Left lung (tissue), 10 donors: ENCODE data around the gene RASL10A. TPM values are rescaled to one million over a fixed set of nuclear protein-coding genes. Genes with fewer than 3 reads are reported as not detected.

Experiments used
- ATAC-seq: fragments of 200-7000 bp; cut with Tn5 transposase; one replicate; pipeline ENCODE4 v1.9.1; 2020; ENCODE audit warnings: moderate library complexity
- DNase-seq, 4 donors: peaks; one replicate each; pipeline ENCODE4 v3.0.0-alpha.2; 2013 to 2020
- H3K27ac ChIP-seq, 2 donors: fragments of 200-600 bp; sonication (generic) in 1 of 2; one replicate each; pipeline versions ENCODE4 v1.5.0 to v1.8.0; 2020 to 2021
- H3K27me3 ChIP-seq, 2 donors: fragments of 200-600 bp; sonication (generic) in 1 of 2; one replicate each; pipeline versions ENCODE4 v1.5.0 to v1.8.0; 2020 to 2021
- H3K36me3 ChIP-seq, 2 donors: fragments of 200-600 bp; sonication (generic) in 1 of 2; one replicate each; pipeline versions ENCODE4 v1.5.0 to v1.8.0; 2020 to 2021
- H3K4me1 ChIP-seq, 2 donors: fragments of 200-600 bp; one replicate each; pipeline ENCODE4 v1.8.0; 2021
- H3K4me3 ChIP-seq, 2 donors: fragments of 200-600 bp; sonication (generic) in 1 of 2; one replicate each; pipeline versions ENCODE4 v1.5.0 to v1.8.0; 2020 to 2021; ENCODE audit warnings: mild to moderate bottlenecking in 1 of 2
- H3K9me3 ChIP-seq, 2 donors: fragments of 200-600 bp; sonication (generic) in 1 of 2; one replicate each; pipeline versions ENCODE4 v1.5.0 to v1.8.0; 2020 to 2021
- CTCF ChIP-seq, 2 donors: fragments of 200-600 bp; sonication (generic) in 1 of 2; IDR thresholded peaks; one replicate each; pipeline versions ENCODE4 v1.5.0 to v1.8.0; 2021; ENCODE audit warnings: antibody characterized with exemption in 2 of 2
- intact Hi-C, 2 donors: fragments of 100-400 bp; cut with DNase I; formaldehyde crosslinking; loops; one replicate each; pipeline versions ENCODE4 v1.11.2 to v1.14.2; 2022
- polyA plus RNA-seq, 6 donors: library from polyadenylated mRNA; unstranded; fragments of 120-200 nt; gene quantifications; one replicate each; pipeline ENCODE4 v1.2.1, GENCODE V29; 2013; ENCODE audit not compliant: insufficient read length in 6 of 6
- total RNA-seq, 2 donors: library from RNA; stranded (reverse); fragmentation: NEBNext Ultra II Directional; extraction: Animal tissue kit (Norgen Biotek cat#: 25700); gene quantifications; one replicate each; pipeline ENCODE4 v1.2.1, GENCODE V29; 2021
- donor health status: DM: no; HTN: yes; CAD: no.
- donor health status: DM: no; HTN: no; CAD: no.

The RASL10A gene
- total and polyA plus RNA-seq, 8 donors = 0.21 to 1.8 (median 0.52) TPM; not detected in 1

- Histone ChIP-seq H3K9me3 (no peaks in the 10 kb centered on the region), H3K36me3 (peaks cover 0 to 100% of the 10 kb centered on the region in 2 donors), H3K4me3 (no peak overlapping the region), H3K27me3 (no peaks in the 10 kb centered on the region), H3K4me1 (no peaks in the 10 kb centered on the region), H3K27ac (no peak overlapping the region)
- no peak for TF ChIP-seq CTCF (IDR thresholded peaks at IDR 0.05)
- ATAC-seq (no peak), DNase-seq (peak in 1 of 4 donors; percentile 49)
- intact Hi-C loops = no loop called here
Measured at GRCh38 chr22:29334696-29335344, 19.3 kb upstream of the RASL10A start.

GRCh38 chr22:29334148-29334547 is 18.7 kb upstream of the RASL10A start:
- H3K27me3 ChIP-seq = no peaks in the 10 kb centered on the region
- DNase-seq (peak in 1 of 4 donors; percentile 50), ATAC-seq (no peak)
- no peaks in the 10 kb centered on the region for H3K4me1 ChIP-seq
- TF ChIP-seq CTCF (IDR thresholded peaks at IDR 0.05) = no peak
- H3K27ac ChIP-seq = no peak overlapping the region
- no peak overlapping the region for H3K4me3 ChIP-seq
- H3K9me3 ChIP-seq = no peaks in the 10 kb centered on the region
- H3K36me3 ChIP-seq = peaks cover 0 to 100% of the 10 kb centered on the region in 2 donors
- intact Hi-C loops = no loop called here

- no peak for ATAC-seq
- H3K4me1 ChIP-seq = no peaks in the 10 kb centered on the region
- no peaks in the 10 kb centered on the region for H3K27me3 ChIP-seq
- H3K9me3 ChIP-seq = no peaks in the 10 kb centered on the region
- peak in 1 of 4 donors; percentile 52 for DNase-seq
- no peak for TF ChIP-seq CTCF (IDR thresholded peaks at IDR 0.05)
- no peak overlapping the region for H3K27ac ChIP-seq
- H3K36me3 ChIP-seq = peaks cover 0 to 100% of the 10 kb centered on the region in 2 donors
- no peak overlapping the region for H3K4me3 ChIP-seq
- intact Hi-C loops = no loop called here
Measured at GRCh38 chr22:29332886-29333496, 17.5 kb upstream of the RASL10A start.

- DNase-seq (peak in 1 of 4 donors; percentile 57), ATAC-seq (no peak)
- Histone ChIP-seq H3K4me3 (no peak overlapping the region), H3K27ac (no peak overlapping the region), H3K9me3 (no peaks in the 10 kb centered on the region), H3K4me1 (no peaks in the 10 kb centered on the region), H3K27me3 (no peaks in the 10 kb centered on the region), H3K36me3 (peaks cover 0 to 100% of the 10 kb centered on the region in 2 donors)
- TF ChIP-seq CTCF (IDR thresholded peaks at IDR 0.05) = no peak
- intact Hi-C loops = no loop called here
Measured at GRCh38 chr22:29331658-29332300, 16.3 kb upstream of the RASL10A start.

- Histone ChIP-seq H3K4me1 (no peaks in the 10 kb centered on the region), H3K36me3 (peaks cover 0 to 100% of the 10 kb centered on the region in 2 donors), H3K9me3 (no peaks in the 10 kb centered on the region), H3K4me3 (no peak overlapping the region), H3K27me3 (no peaks in the 10 kb centered on the region), H3K27ac (no peak overlapping the region)
- intact Hi-C loops = no loop called here
- no peak for TF ChIP-seq CTCF (IDR thresholded peaks at IDR 0.05)
- no peak for ATAC-seq
- no peak for DNase-seq
Measured at GRCh38 chr22:29331213-29331612, 15.7 kb upstream of the RASL10A start.
